GM19438 (cell line): Measurements from ENCODE around the gene DHRS1.

Experiments
- ATAC-seq: cut with Tn5 transposase; IDR thresholded peaks from one replicate; pipeline ENCODE4 v1.9.1; 2021; ENCODE audit warnings: low read depth; ENCODE audit not compliant: unreplicated experiment

DHRS1 gene

GRCh38 chr14:24268225-24268624, 31.4 kb downstream of the DHRS1 start:
- no peak for ATAC-seq

- no peak for ATAC-seq
Observed at GRCh38 chr14:24267516-24267915, 32.1 kb downstream of the DHRS1 start.

- no peak for ATAC-seq
Observed at GRCh38 chr14:24266344-24267244, 33.0 kb downstream of the DHRS1 start.

- no peak for ATAC-seq
Observed at GRCh38 chr14:24264298-24264697, 35.3 kb downstream of the DHRS1 start.

- no peak for ATAC-seq
Observed at GRCh38 chr14:24263848-24264247, 35.7 kb downstream of the DHRS1 start.

- no peak for ATAC-seq
Observed at GRCh38 chr14:24262821-24263733, 36.5 kb downstream of the DHRS1 start, which contains the start of gene TGM1. Gene TGM1, minus strand, starts transcription at chr14:24263177. Its CDS starts 825 bp downstream, at chr14:24262352.

GRCh38 chr14:24261969-24262327, 37.6 kb downstream of the DHRS1 start:
- no peak for ATAC-seq

GRCh38 chr14:24261256-24261968, 38.2 kb downstream of the DHRS1 start:
- ATAC-seq: no peak

GRCh38 chr14:24260780-24261157, 38.8 kb downstream of the DHRS1 start:
- ATAC-seq: no peak

- no peak for ATAC-seq
Observed at GRCh38 chr14:24260026-24260779, 39.4 kb downstream of the DHRS1 start.

- ATAC-seq: no peak
Observed at GRCh38 chr14:24259282-24260025, 40.1 kb downstream of the DHRS1 start.

- no peak for ATAC-seq
Observed at GRCh38 chr14:24258548-24259265, 40.9 kb downstream of the DHRS1 start.

- ATAC-seq: no peak
Observed at GRCh38 chr14:24258119-24258518, 41.5 kb downstream of the DHRS1 start.

GRCh38 chr14:24256960-24257359, 42.6 kb downstream of the DHRS1 start:
- no peak for ATAC-seq

- no peak for ATAC-seq
Observed at GRCh38 chr14:24255931-24256711, 43.5 kb downstream of the DHRS1 start.

- no peak for ATAC-seq
Observed at GRCh38 chr14:24255438-24255837, 44.1 kb downstream of the DHRS1 start.

- no peak for ATAC-seq
Observed at GRCh38 chr14:24254630-24255392, 44.8 kb downstream of the DHRS1 start.
